NK-92 treated with Interleukin-12 subunit alpha and Interleukin-12 subunit beta, amount 100 ng/mL, for 24 hours (cell line): ENCODE results near the gene TMCC3.

Experiments used
- DNase-seq: peaks from one replicate; lab custom pipeline; 2025; lab: John Stamatoyannopoulos, UW

TMCC3 gene

DNA sequence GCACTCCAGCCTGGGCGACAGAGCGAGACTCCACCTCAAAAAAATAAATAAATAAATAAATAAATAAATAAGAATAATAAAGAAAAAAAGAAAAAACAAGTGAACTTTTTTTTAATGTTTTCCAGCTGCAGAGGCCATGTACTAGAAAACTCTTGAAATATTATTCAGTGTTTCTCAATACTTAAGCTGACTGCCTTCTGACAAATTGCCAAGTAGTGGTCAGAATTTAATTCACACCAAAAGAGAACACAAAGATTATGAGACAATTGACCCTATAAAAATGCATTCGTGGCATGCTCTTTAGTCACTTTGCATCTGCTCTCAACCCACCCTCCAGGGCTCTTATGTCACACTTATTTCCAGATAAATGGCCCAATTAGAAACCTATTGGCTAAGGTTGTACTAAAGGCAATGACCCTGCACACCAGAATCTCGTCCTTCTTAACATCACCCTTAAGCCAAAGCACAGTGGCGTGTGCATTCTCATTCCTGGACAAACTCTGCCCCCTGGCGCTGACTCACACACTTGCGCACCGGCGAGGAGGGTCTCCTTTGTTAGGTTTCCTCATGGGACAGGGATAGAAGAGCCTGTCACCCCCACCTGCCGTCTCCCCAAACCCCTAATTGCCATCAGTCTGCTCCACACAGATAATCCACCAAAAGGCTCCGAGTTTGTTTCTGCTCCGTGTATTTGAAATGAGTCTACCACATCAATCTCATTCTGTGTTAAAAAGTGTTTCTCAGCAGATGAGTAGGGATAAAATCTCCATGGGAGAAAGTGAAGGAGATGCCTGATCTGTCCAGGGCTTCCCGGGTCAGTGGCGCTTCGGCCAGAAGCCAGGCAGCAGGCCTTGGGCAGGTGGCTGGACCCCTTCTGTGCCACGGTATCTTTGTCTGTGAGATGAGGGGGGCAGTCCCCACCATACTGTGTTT, 117.6 kb downstream of the TMCC3 start:
- peak; percentile 38 for DNase-seq

DNA sequence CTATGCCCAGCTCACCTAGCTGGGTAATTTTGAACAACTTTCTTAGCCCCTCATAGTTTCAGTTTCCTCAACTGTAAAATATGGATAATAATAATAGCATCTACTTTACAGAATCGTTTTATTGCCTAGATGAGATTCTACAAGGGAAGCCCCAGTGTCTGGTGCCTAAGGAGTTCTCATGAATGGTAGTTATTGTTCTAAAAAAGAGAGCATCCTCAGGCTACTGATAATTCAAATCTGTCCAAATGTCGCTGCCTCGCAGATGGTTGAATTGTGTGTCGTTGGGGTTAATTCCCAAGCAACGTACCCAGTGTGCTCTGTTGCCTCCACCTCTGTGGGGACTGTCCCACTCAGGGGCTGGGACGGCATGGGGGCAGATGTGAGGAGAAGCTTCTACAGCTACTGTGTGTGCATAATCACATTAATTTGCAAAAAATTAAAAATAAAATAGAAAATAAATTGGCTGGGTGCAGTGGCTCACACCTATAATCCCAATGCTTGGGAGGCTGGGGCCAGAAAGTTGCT, 119.1 kb downstream of the TMCC3 start:
- no peak for DNase-seq

- no peak for DNase-seq
These were observed 124.4 kb downstream of the TMCC3 start for GRCh38 chr12:94525951-94526350.
